GM12878 (cell line): ENCODE measurements around the gene NDUFB2. TPM values are rescaled to one million over a fixed set of nuclear protein-coding genes. Genes with fewer than 3 reads are reported as not detected.
A peak's percentile ranks its signal among the peaks of the same experiment; 100 is the strongest.

Experiments used
- ATAC-seq: fragments of 200-7000 bp; cut with Tn5 transposase; 3 replicates; pipeline ENCODE4 v1.9.1; 2020; ENCODE audit warnings: mild to moderate bottlenecking, moderate library complexity
- BruUV-seq: library from RNA; stranded (reverse); fragments of 400-500 nt; replicated peaks from 2 replicates; lab custom pipeline; 2021; lab: Mats Ljungman, UMichigan
- CTCF ChIA-PET: fragments of 300-600 bp; sonication (Branson Sonifier 250); formaldehyde crosslinking; extraction: SDS; loops from one replicate; lab custom pipeline; 2021; ENCODE audit warnings: inconsistent platforms; lab: Yijun Ruan, JAX
- POLR2A ChIA-PET: fragments of 350-600 bp; formaldehyde crosslinking; extraction: SDS; loops from one replicate; lab custom pipeline; 2021; ENCODE audit warnings: inconsistent platforms; lab: Charles Lee
- RAD21 ChIA-PET: fragments of 300-600 bp; sonication (Branson Sonifier 250); formaldehyde crosslinking; loops from one replicate; lab custom pipeline; 2023; ENCODE audit warnings: antibody characterized with exemption; ENCODE audit not compliant: unreplicated experiment; lab: Charles Lee
- SMC1A ChIA-PET: fragments of 300-600 bp; sonication (Branson Sonifier 250); formaldehyde crosslinking; loops from one replicate; lab custom pipeline; 2023; ENCODE audit not compliant: unreplicated experiment, uncharacterized antibody; lab: Charles Lee
- DNase-seq: peaks from one replicate; pipeline ENCODE4 v3.0.0-alpha.2; 2011; ENCODE audit warnings: low read depth, low spot score
- FAIRE-seq: peaks from 3 replicates; lab custom pipeline; 2011; peaks lifted over from hg19 to GRCh38; lab: Jason Lieb, UNC
- H2AFZ ChIP-seq: 2 replicates; pipeline ENCODE4 v1.6.0; 2011; ENCODE audit warnings: low read depth, low read length, control low read depth; ENCODE audit not compliant: control insufficient read depth
- H3K27ac ChIP-seq: 2 replicates; pipeline ENCODE4 v1.5.1; 2011; ENCODE audit warnings: control low read depth; ENCODE audit not compliant: control insufficient read depth, insufficient read depth
- H3K27me3 ChIP-seq, 2 experiments: replicated peaks in 1 of 2; 2 replicates each; pipeline versions ENCODE4 v1.6.0 to v1.6.1; 2011; ENCODE audit warnings: low read length in 1 of 2; ENCODE audit not compliant: control insufficient read depth in 2 of 2, insufficient read depth in 2 of 2
- H3K36me3 ChIP-seq, 2 experiments: 2 replicates each; pipeline ENCODE4 v1.5.1; 2011; ENCODE audit warnings: low read length in 1 of 2; ENCODE audit not compliant: control insufficient read depth in 2 of 2, insufficient read depth in 2 of 2
- H3K4me1 ChIP-seq: 2 replicates; pipeline ENCODE4 v1.6.1; 2011; ENCODE audit warnings: mild to moderate bottlenecking, low read length, moderate library complexity, mixed read lengths; ENCODE audit not compliant: control insufficient read depth, insufficient read depth
- H3K4me2 ChIP-seq: 2 replicates; pipeline ENCODE4 v1.6.0; 2011; ENCODE audit warnings: control low read depth; ENCODE audit not compliant: control insufficient read depth, insufficient read depth
- H3K4me3 ChIP-seq: fragments of 200-600 bp; sonication (generic); 2 replicates; pipeline ENCODE4 v1.5.1; 2016
- H3K79me2 ChIP-seq: 2 replicates; pipeline ENCODE4 v1.6.0; 2011; ENCODE audit warnings: low read length; ENCODE audit not compliant: control insufficient read depth, insufficient read depth
- H3K9ac ChIP-seq: 2 replicates; pipeline ENCODE4 v1.8.0; 2011; ENCODE audit warnings: low read length, control low read depth, mixed read lengths; ENCODE audit not compliant: control insufficient read depth, insufficient read depth
- H3K9me3 ChIP-seq: replicated peaks from 3 replicates; pipeline ENCODE4 v1.5.1; 2011; ENCODE audit warnings: mild to moderate bottlenecking, low read length; ENCODE audit not compliant: control insufficient read depth, insufficient read depth
- H4K20me1 ChIP-seq: 2 replicates; pipeline ENCODE4 v1.6.0; 2011; ENCODE audit not compliant: control insufficient read depth, insufficient read depth
- CBX5 ChIP-seq: sonication (generic); IDR thresholded peaks from 2 replicates; pipeline ENCODE4 v1.6.1; 2016; ENCODE audit warnings: low read depth, moderate library complexity, mild to moderate bottlenecking, inconsistent platforms
- DPF2 ChIP-seq: fragments of 450-650 bp; IDR thresholded peaks from 2 replicates; pipeline ENCODE4 v1.6.1; 2017; ENCODE audit warnings: mild to moderate bottlenecking
- GABPA ChIP-seq: IDR thresholded peaks from 2 replicates; pipeline ENCODE4 v1.6.1; 2014; ENCODE audit warnings: antibody characterized with exemption, low read depth, mild to moderate bottlenecking, inconsistent platforms
- GATAD2B ChIP-seq: fragments of 450-650 bp; conservative IDR thresholded peaks from 2 replicates; pipeline ENCODE4 v1.6.1; 2017; ENCODE audit warnings: low read depth, mild to moderate bottlenecking, moderate library complexity
- HCFC1 ChIP-seq: fragments of 150-350 bp; IDR thresholded peaks from 2 replicates; pipeline ENCODE4 v1.6.1; 2014; ENCODE audit warnings: low read length
- HDAC2 ChIP-seq: fragments of 200-600 bp; sonication (generic); IDR thresholded peaks from 2 replicates; pipeline ENCODE4 v1.6.1; 2017
- IKZF1 ChIP-seq: fragments of 450-650 bp; conservative IDR thresholded peaks from 2 replicates; pipeline ENCODE4 v1.6.1; 2017; ENCODE audit warnings: antibody characterized with exemption, mild to moderate bottlenecking
- LARP7 ChIP-seq: fragments of 450-650 bp; IDR thresholded peaks from 2 replicates; pipeline ENCODE4 v1.6.1; 2017; ENCODE audit warnings: mild to moderate bottlenecking
- MTA2 ChIP-seq: fragments of 450-650 bp; IDR thresholded peaks from 2 replicates; pipeline ENCODE4 v1.6.1; 2016; ENCODE audit warnings: low read depth, mild to moderate bottlenecking, moderate library complexity
- POU2F2 ChIP-seq: IDR thresholded peaks from 3 replicates; pipeline ENCODE4 v1.6.1; 2011; ENCODE audit warnings: low read depth, mild to moderate bottlenecking, low read length, borderline replicate concordance
- RB1 ChIP-seq: fragments of 450-650 bp; formaldehyde crosslinking; IDR thresholded peaks from 2 replicates; pipeline ENCODE4 v1.6.1; 2017; ENCODE audit warnings: mild to moderate bottlenecking, borderline replicate concordance
- SPI1 ChIP-seq: IDR thresholded peaks from 2 replicates; pipeline ENCODE4 v1.6.1; 2011; ENCODE audit warnings: low read depth, mild to moderate bottlenecking, low read length, moderate library complexity, borderline replicate concordance; ENCODE audit not compliant: insufficient read depth
- ZNF217 ChIP-seq: fragments of 450-650 bp; IDR thresholded peaks from 2 replicates; pipeline ENCODE4 v1.6.1; 2017; ENCODE audit warnings: antibody characterized with exemption, mild to moderate bottlenecking
- ZNF24 ChIP-seq: fragments of 450-650 bp; IDR thresholded peaks from 2 replicates; pipeline ENCODE4 v1.6.1; 2017; ENCODE audit warnings: antibody characterized with exemption, mild to moderate bottlenecking
- WGBS: methylation state at CpG from one replicate; pipeline ENCODE4 v1.1.6; 2016; ENCODE audit warnings: low lambda C conversion rate; ENCODE audit not compliant: insufficient replicate concordance, insufficient coverage; ENCODE audit errors: missing lambda C conversion rate; 5-methylcytosine and 5-hydroxymethylcytosine counted together
- in situ Hi-C: fragments of 300-500 bp; cut with MboI; formaldehyde crosslinking; loops from 9 replicates; pipeline ENCODE4 v1.14.3; 2018; ENCODE audit warnings: mixed read lengths
- intact Hi-C: fragments of 100-400 bp; cut with micrococcal nuclease; formaldehyde crosslinking; loops from one replicate; pipeline ENCODE4 v1.14.2; 2022; ENCODE audit not compliant: unreplicated experiment
- polyA plus RNA-seq, 11 experiments: library from polyadenylated mRNA; depleted of rRNA in 4 of 11; unstranded in 6 of 11; stranded (reverse) in 5 of 11; fragments of >200 nt; fragmentation: Nextera tagmentation in 4 of 11; fragmentation: Illumina TruSeq in 1 of 11; extraction: Ambion mirVana in 4 of 11; extraction: Trizol in 1 of 11; gene quantifications; 1 replicate in 1 of 11; 2 replicates in 10 of 11; pipeline versions ENCODE4 v1.2.1 to v1.2.3, GENCODE V29; 2011 to 2016; ENCODE audit warnings: inconsistent platforms in 2 of 11, missing spikeins in 2 of 11, low read depth in 1 of 11
- total RNA-seq, 4 experiments: library from RNA; depleted of rRNA in 3 of 4; stranded (reverse); fragments of >200 nt in 3 of 4; fragmentation: Illumina TruSeq in 1 of 4; extraction: Trizol in 1 of 4; gene quantifications; 2 replicates each; pipeline versions ENCODE4 v1.2.1 to v1.2.3, GENCODE V29; 2013 to 2021
- TF ChIP-seq, protein P1 (sequence below): fragments of 450-650 bp; IDR thresholded peaks from 2 replicates; pipeline ENCODE4 v1.6.1; 2017; ENCODE audit warnings: mild to moderate bottlenecking, low read depth, inconsistent platforms; ENCODE audit not compliant: poor library complexity, severe bottlenecking
- TF ChIP-seq, protein P2 (sequence below): fragments of 450-650 bp; formaldehyde crosslinking; IDR thresholded peaks from 2 replicates; pipeline ENCODE4 v1.4.0; 2022; ENCODE audit warnings: mild to moderate bottlenecking, moderate library complexity

The NDUFB2 gene
- total and polyA plus RNA-seq, 10 of the 15 experiments (the other 5 are each of a cell fraction or from before 2014, with no cell fraction given) = 109 to 1,236 (median 323) TPM

DNA sequence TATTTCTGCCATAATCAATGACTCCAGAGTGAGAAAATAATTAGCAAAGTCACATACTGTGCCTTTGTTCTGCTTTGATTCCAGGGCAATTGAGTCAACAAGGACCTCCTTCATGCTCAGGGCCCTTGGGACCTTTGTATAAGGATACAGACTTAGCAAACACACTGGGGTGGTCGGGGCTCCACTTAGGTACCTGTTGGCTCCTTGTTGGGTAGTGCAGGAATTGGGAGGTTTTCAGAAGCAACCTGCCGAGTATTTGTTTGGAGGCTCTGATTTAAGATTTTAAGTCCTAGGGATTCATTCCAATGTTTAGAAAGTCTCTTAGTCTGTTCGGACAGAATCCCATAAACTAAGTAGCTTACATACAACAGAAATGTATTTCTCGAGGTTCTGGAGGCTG is 20.8 kb upstream of the NDUFB2 start (continued):
- no peak for TF ChIP-seq ZNF24
- TF ChIP-seq GABPA = no peak

DNA sequence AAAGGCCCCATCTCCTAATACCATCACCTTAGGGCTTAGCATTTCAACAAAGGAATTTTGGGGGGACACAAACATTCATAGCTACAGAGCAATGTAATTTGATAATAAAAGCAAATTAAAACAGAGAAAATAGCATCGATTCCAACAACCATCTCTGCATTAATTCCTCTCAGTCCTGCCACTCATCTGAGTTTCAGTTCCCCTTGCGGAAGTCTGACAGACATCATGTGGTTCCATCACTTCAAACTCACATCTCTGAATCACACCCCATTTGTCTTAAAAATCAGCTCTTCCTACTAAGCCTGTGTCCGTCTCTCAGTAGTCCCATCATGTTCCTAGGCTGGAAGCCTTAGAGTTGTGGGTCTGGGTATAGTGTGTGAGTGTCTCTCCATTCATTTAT is 20.2 kb upstream of the NDUFB2 start:
- in situ Hi-C loops (loop anchor here (10.0 kb wide), 1 partner anchor 338 kb away; the partner anchor contains the start of gene MRPS33), intact Hi-C loops (loop anchor here (1.0 to 5.0 kb wide), 2 partner anchors 20 to 246 kb away; partner anchors contain the start of genes BRAF and NDUFB2)
- Histone ChIP-seq H3K4me2 (peak overlapping the region; percentile 98), H3K27me3 (no peaks in the 10 kb centered on the region), H3K4me1 (peaks cover 39% of the 10 kb centered on the region), H3K4me3 (peak overlapping the region; percentile 49; the same call in 1 of the 2 replicates), H3K9me3 (no peaks in the 10 kb centered on the region), H2AFZ (peak overlapping the region; percentile 24; the same call in 1 of the 2 replicates), H3K79me2 (no peaks in the 10 kb centered on the region; the same call in 1 of the 2 replicates), H4K20me1 (no peaks in the 10 kb centered on the region), H3K27ac (peak overlapping the region; percentile 20; the same call in 1 of the 2 replicates), H3K9ac (no peak overlapping the region), H3K36me3 (0 out of 4 replicates have a peak, but pooled peaks cover 0 to 3% of the 10 kb centered on the region in 2 experiments)
- ATAC-seq (peak; percentile 68), FAIRE-seq (peak; percentile 76), DNase-seq (no peak)
- no TSS peak for BruUV-seq
- ChIA-PET RAD21 (interaction anchor here (1.0 to 3.5 kb wide), 14 partner anchors 10 to 973 kb away, joined by 3 to 23 read pairs (median 6); partner anchors contain the start of genes MRPS33 and NDUFB2), SMC1A (interaction anchor here (0.8 to 4.8 kb wide), 15 partner anchors 10 to 867 kb away, joined by 3 to 57 read pairs (median 6); partner anchors contain the start of gene MRPS33), POLR2A (interaction anchor here (0.8 to 2.4 kb wide), 6 partner anchors 20 to 343 kb away, joined by 3 to 11 read pairs (median 3); partner anchors contain the start of gene NDUFB2), CTCF (interaction anchor here (1.0 to 5.6 kb wide), 24 partner anchors 16 to 859 kb away, joined by 3 to 88 read pairs (median 4); partner anchors contain the start of genes MRPS33 and NDUFB2)
- WGBS = 2% methylated on average over 3 of the region's 3 CpGs
- no peak; the same call in 1 of the 2 replicates for TF ChIP-seq RB1
- TF ChIP-seq HCFC1 = no peak
- peak; percentile 99 for TF ChIP-seq SPI1
- TF ChIP-seq, protein P1, sequence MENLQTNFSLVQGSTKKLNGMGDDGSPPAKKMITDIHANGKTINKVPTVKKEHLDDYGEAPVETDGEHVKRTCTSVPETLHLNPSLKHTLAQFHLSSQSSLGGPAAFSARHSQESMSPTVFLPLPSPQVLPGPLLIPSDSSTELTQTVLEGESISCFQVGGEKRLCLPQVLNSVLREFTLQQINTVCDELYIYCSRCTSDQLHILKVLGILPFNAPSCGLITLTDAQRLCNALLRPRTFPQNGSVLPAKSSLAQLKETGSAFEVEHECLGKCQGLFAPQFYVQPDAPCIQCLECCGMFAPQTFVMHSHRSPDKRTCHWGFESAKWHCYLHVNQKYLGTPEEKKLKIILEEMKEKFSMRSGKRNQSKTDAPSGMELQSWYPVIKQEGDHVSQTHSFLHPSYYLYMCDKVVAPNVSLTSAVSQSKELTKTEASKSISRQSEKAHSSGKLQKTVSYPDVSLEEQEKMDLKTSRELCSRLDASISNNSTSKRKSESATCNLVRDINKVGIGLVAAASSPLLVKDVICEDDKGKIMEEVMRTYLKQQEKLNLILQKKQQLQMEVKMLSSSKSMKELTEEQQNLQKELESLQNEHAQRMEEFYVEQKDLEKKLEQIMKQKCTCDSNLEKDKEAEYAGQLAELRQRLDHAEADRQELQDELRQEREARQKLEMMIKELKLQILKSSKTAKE = peak; percentile 86
- TF ChIP-seq HDAC2 = no peak
- TF ChIP-seq LARP7 = 0 out of 2 replicates have a peak, but pooled peaks have one; percentile 7
- TF ChIP-seq, protein P2, sequence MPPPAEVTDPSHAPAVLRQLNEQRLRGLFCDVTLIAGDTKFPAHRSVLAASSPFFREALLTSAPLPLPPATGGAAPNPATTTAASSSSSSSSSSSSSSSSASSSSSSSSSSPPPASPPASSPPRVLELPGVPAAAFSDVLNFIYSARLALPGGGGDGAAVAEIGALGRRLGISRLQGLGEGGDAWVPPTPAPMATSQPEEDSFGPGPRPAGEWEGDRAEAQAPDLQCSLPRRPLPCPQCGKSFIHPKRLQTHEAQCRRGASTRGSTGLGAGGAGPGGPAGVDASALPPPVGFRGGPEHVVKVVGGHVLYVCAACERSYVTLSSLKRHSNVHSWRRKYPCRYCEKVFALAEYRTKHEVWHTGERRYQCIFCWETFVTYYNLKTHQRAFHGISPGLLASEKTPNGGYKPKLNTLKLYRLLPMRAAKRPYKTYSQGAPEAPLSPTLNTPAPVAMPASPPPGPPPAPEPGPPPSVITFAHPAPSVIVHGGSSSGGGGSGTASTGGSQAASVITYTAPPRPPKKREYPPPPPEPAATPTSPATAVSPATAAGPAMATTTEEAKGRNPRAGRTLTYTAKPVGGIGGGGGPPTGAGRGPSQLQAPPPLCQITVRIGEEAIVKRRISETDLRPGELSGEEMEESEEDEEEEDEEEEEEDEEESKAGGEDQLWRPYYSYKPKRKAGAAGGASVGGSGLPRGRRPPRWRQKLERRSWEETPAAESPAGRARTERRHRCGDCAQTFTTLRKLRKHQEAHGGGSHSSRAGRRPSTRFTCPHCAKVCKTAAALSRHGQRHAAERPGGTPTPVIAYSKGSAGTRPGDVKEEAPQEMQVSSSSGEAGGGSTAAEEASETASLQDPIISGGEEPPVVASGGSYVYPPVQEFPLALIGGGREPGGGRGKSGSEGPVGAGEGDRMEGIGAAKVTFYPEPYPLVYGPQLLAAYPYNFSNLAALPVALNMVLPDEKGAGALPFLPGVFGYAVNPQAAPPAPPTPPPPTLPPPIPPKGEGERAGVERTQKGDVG (CRISPR knock-in tag) = no peak
- peak; percentile 93 for TF ChIP-seq DPF2
- no peak for TF ChIP-seq GATAD2B
- no peak for TF ChIP-seq ZNF217
- no peak for TF ChIP-seq CBX5
- 0 out of 3 replicates have a peak, but pooled peaks have one; percentile 40 for TF ChIP-seq POU2F2
- TF ChIP-seq MTA2 = peak; percentile 63
- TF ChIP-seq IKZF1 = peak; percentile 50
